GM10847 (cell line): ENCODE measurements around the gene SYTL2.

Experiments used
- POLR2A ChIP-seq: IDR thresholded peaks from 2 replicates; pipeline ENCODE4 v1.6.1; 2011; ENCODE audit not compliant: insufficient read length; ENCODE audit errors: extremely low read depth

SYTL2 gene, protein sequence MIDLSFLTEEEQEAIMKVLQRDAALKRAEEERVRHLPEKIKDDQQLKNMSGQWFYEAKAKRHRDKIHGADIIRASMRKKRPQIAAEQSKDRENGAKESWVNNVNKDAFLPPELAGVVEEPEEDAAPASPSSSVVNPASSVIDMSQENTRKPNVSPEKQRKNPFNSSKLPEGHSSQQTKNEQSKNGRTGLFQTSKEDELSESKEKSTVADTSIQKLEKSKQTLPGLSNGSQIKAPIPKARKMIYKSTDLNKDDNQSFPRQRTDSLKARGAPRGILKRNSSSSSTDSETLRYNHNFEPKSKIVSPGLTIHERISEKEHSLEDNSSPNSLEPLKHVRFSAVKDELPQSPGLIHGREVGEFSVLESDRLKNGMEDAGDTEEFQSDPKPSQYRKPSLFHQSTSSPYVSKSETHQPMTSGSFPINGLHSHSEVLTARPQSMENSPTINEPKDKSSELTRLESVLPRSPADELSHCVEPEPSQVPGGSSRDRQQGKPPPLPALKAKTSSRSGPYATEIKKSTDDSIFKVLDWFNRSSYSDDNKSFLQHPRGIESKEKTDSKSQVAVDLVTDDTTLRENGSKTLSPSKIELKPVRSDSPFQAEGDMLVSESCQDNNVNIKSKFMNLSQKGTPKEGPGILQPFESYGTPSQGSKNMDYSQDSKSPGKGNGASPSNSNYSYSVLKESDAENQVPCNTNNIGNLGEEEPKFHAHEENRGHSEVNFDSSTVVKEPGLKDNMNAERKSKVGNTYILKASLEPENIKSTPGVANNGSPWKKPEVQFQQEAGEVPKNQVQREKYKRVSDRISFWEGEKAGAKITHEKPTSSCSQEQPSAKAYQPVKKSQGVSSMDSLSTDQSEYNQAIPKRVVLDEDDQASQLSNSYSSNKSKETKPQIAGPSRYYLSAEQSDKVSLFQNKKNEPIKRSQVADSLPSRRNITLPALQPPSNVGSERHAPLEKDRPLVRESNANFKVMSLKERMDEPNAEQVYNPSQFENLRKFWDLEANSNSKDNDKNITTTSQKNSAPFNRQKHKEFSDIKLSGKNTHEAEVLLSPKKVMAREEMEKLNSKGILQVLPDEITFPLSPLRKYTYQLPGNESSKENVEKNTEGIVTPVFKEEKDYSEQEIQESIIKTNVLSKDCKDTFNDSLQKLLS (N-terminal part only)

DNA sequence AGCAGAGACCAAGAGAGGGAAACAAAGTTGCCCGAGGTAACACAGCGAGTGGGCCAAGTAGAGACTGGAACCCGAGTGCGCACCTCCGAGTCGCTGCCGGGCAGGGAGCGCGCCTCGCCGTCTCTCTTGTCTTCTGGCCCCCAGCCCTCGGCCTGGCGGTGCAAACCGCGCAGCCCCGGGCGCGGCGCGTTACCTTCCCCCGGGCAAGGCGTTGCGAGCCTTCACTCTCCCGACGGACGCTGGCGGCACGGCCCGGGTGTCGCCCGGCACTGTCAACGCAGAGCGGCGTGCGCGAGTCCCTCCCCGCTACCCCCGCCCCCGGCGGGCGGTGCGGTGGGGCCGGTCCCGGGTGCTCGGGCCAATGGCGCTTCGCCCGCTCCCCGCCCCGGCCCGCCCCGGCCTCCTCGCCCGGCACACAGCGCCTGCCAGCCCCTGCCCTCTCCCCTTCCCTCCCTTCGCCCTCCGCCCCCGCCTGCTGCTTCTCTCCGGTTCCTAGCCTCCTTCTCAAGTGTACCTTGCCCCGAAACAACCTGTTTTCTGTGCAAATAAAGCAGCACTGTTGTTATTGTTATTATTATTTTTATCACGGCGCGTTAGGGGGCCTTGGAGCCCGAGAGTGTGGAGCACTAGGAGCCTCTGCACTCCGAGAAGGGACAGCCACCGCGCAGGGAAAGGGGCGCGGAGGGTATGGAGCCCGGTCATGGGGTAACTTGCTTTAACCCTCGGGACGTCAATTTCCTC, at the start of gene SYTL2:
TSS of gene SYTL2 (minus strand) at position 271 of the 741 bp plus-strand sequence. CDS start 53,416 bp downstream, outside the sequence.
- TF ChIP-seq POLR2A = no peak

DNA sequence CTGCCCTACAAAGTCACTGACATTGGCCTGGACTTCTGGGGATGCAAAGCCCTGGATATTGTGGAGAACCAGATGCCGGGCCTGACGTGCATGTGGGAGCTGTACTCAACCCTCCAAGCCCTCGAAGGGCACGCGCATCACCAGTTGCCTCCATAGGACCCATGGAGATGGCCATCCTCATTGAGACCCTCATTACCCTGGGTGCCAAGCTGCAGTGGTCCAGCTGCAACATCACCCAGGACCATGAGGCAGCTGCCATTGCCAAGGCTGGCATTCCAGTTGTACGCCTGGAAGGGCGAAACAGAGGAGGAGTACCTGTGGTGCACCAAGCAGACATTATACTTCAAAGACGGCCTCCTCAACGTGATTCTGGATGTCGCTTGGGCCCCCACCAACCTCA, 46.2 kb upstream of the SYTL2 start:
- no peak for TF ChIP-seq POLR2A

DNA sequence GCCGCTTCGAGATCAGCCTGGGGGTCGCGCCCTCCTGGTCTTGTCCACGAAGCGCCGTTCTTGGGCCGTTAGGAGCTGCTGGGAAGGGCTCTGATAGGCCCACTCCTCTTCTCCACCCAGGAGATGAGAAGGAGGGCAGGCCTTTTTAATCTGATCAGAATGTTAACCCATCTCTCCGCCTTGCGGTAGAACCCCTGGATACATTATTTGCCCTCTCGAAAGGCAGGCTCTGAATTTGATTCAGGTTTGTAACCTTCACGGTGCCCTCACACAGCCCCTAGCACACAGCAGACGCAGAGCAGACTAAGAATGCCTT, 44.4 kb upstream of the SYTL2 start, which contains the start of gene CCDC83:
TSS of gene CCDC83 (plus strand) at position 43 of the 316 bp plus-strand sequence. CDS start 9,741 bp downstream, outside the sequence.
- no peak for TF ChIP-seq POLR2A

DNA sequence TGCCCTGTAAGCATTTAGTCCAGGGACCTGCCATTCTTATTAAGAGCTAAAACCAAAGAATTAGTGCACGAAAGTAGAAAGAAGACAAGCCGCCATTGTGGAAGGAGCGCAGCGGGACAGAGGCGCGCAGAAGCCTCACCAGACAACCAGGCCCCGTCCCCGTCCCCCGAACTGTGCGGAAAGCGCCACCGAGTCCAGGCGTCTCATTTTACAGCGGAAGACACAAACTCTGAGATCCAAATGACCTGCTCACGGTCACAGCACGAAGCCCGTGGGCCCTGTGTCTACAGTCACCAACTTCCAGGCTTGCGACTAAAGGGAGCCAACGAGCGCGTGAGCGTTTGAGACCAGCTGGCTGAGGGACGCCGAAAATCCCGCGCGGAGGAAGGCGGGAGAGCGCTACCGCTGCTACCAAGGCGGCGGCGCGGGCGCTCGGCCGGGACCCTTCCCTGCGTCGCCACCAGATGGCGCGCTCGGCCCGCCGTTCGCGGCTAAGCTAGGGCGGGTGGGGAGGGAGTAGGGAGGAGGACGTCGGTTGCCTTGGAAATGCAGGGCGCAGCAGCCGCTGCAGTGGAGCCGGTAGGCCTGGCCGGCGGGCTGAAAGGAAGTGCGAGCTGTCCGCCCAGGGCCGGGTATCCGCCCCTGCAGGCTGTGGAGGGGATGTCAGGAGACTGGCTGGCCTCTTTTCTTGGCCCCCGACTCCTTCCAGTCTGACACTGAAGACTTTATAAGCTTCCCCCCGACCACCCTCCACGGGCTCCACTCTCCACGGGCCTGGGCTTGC, 43.8 kb upstream of the SYTL2 start:
- TF ChIP-seq POLR2A = peak; percentile 22

DNA sequence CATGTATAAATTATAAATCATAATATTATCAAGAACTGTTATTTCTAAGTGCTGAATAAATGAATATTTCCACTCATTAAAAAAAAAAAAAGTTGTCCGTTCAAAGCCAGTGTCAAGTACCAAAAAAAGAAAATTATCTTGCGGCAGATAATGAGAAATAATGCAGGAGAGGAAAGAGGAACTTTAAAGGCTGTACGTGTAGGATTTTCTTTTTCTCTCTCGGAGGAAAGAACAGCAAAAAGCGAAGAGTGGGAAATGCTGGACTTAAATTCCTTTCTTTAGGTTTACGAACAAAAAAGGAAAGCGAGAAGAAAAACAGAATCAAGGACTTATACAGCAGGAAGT, 43.2 kb upstream of the SYTL2 start:
- no peak for TF ChIP-seq POLR2A

DNA sequence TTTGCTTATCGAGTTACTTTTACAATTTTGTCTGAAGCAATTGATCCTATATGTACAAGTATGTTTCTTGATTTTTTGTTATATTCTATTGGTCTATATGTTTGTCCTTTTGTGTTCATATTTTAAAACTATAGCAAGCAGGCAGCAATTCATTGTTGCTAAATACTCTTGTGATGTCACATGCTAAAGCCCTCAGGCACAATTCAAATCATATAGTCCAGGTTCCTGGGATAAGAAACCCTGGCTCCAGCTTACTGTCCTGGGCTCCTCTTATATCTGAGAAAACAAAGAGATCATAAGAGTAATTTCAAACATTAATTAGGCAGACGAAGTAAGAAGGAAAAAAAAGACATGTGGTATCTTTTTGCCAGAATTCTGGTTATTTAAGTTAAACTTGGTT, 37.6 kb upstream of the SYTL2 start:
- TF ChIP-seq POLR2A = no peak

DNA sequence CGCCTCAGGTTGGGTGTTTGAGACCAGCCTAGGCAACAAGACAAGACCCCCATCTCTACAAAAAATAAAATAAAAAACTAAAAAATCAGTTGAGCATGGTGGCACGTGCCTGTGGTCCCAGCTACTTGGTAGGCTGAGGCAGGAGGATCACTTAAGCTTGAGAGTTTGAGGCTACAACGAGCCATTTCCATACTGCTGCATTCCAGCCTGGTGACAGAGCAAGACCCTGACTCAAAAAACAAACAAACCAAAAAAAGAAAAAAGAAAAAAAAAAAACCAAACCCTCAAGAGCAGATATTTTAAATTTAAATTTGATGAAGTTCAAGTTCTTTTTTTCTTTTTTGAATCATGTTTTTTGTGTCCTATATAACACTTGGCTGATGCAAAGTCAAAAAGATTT, 37.1 kb upstream of the SYTL2 start:
- TF ChIP-seq POLR2A = no peak

DNA sequence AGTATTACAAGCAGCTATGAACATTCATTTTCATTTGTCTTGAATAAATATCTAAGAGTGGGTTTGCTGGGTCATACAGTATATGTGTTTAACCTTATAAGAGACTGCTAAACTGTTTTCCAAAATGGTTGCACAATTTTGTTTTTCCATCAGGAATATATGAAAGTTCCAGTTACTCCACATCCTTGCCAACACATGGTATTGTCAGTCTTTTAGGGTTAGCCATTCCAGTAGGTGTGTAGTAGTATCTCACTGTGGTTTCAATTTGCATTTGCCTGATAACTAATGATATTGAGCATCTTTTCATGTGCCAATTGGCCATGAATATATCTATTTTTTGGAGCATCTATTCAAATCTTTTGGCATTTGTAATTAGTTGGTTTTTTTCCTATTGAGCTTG, 36.5 kb upstream of the SYTL2 start:
- TF ChIP-seq POLR2A = no peak

DNA sequence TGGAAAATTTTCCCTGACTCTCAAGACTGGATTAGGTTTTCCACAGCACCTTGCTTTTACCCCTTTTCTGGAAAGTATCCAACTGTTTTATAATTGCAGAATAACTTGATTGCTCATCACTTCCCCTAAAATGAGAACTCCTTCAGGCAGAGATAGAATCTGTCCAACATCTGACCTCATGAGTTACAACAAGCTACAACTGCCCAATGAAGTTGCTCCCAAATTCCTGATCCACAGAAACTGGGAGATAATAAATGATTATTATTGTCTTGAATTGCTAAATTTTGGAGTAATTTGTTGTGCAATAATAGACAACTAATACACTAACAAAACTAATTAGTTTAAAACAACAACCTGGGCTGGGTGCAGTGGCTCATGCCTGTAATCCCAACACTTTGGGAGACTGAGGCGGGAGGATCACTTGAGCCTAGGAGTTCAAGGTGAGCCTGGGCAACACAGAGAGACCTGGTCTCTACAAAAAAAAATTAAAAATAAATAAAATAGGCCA, 34.2 kb upstream of the SYTL2 start:
- TF ChIP-seq POLR2A = no peak

DNA sequence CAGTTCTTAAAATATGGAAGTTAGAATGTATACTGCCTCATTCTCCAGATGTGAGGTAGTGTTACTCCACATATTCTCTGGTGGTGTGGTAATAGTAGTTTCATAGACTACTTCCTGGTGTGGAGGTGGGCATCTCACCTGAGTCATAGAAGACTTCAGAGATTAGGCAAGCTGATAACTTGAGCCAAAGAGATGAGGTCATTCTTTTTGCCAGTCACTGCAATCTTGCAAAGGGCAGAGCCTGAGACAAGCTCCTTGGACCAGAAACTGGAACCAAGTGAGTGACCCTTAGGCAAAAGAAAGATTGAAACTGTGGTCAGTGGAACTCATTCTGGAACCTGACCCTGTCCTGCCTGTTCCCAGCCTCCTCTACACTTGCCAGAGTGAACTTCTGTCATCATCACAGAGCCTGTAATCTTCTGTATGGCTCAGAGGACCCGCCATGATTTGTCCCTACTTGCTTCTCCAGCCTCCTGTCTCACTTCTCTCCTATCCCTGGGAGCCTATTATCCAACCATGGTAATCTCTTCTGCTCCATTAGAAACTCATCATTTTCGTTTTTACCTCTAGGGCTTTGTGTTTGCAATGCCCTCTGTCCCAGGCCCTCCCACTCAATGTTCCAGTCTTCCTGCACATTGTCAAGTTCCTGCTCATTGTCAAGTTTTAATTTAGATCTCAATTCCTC, 33.6 kb upstream of the SYTL2 start:
- no peak for TF ChIP-seq POLR2A

DNA sequence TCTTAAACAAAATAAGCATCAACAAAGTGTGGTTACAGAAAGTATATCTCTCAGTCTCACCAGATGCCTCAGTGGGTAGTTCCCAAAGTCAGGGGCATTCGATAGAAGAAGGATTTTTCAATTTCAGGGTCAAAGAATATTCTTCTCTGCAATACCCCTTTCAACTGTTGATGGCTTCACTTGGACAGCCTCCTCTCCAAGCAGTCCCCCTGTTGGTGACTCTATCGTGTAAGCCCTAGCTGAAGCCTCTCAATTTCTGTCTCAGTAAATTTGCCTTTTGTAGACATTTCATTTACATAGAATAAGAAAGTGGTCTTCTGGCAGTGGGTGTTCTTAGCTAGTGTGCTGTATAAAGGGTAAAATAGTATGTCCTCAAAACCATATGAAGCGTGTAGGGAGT, 33.0 kb upstream of the SYTL2 start:
- TF ChIP-seq POLR2A = no peak

DNA sequence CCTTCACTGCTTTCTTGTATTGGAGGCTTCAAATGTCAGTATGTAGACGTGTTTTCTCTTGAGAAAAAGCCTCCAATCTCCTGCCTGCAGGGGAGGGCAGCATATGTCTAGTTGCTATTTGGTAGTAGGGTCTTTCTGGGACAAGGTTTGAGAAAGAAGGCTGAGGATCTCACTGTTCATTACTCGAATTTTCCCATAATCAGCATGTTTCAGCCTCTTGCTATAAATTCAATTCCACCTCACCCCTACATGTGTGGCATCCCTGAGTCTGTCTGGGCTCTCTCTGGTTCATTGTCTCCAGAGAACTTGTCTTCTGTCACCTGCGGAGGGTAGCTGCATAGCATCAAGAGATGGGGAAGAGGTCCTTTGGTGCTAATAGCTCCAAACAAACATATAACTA, 24.8 kb upstream of the SYTL2 start:
- TF ChIP-seq POLR2A = no peak

DNA sequence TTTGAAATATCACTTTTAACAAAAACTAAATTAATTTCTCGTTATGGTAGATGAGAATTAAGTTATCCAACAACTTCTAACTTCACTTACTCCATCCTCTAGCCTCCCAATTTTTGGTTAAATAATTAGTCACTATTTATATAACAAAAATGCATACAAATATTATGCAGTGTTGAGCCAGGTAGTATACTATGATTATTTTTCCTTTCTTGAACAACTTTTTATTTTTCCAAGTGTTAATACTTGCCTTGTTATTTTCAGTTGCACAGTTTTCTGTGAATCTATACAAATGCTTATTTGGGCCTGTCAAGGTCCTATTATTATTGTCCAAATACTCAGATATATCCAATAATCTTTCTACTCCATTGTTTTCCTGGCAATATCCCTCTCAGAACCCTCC, 24.3 kb upstream of the SYTL2 start:
- TF ChIP-seq POLR2A = no peak

DNA sequence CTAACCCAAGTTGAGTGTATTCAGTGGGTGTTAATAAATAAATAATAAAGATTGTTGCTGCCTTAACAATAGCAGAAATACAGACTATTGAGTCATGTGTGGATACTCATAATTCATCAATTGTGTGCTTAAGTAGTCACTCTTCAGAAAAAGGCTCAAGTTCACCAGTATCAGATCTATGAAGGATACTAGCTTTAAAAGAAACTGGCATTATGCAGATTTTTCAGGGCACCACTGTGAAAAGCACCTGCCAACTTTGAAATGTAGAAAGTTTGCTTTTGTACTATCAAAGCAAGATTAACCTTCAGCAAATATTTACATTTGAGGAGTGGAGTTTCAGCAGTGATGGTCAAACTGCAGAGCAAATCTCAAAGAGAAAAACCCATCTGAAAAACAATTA, 20.1 kb upstream of the SYTL2 start:
- TF ChIP-seq POLR2A = no peak
